GM23338 (cell line): Measurements from ENCODE around the gene NKAPL.

Experiments
- CREB1 ChIP-seq: fragments of 250-450 bp; sonication (Bioruptor Pico); IDR thresholded peaks from 2 replicates; pipeline ENCODE4 v1.5.0; 2020; ENCODE audit warnings: low read depth, mild to moderate bottlenecking, moderate library complexity
- CTCF ChIP-seq, 2 experiments: fragments of 200-600 bp in 1 of 2; sonication (generic) in 1 of 2; conservative IDR thresholded peaks; 2 replicates each; pipeline versions ENCODE4 v1.5.1 to v1.6.1; 2016 to 2017; ENCODE audit warnings: antibody characterized with exemption in 2 of 2, low read depth in 2 of 2, mild to moderate bottlenecking in 2 of 2, moderate library complexity in 1 of 2
- NANOG ChIP-seq: IDR thresholded peaks from 2 replicates; pipeline ENCODE4 v1.6.1; 2016; ENCODE audit warnings: antibody characterized with exemption, borderline replicate concordance
- POLR2AphosphoS5 ChIP-seq: IDR thresholded peaks from 2 replicates; pipeline ENCODE4 v1.6.1; 2016; ENCODE audit warnings: antibody characterized with exemption, low read depth

DNA sequence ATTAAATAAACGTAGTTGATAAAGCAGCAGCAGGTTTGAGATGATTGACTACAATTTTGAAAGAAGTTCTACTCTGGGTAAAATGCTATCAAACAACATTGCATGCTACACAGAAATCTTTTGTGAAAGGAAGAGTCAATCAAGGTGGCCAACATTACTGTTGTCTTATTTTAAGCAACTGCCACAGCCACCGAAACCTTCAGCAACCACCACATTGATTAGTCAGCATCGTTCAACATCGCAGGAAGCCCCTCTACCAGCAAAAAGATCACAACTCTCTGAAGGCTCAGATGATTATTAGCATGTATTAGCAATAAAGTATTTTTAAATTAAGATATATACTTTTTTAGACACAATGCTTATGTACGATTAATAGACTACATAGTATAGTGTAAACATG, 36.2 kb downstream of the NKAPL start:
- no peak for TF ChIP-seq NANOG
- no peak for TF ChIP-seq CTCF (conservative IDR thresholded peaks at IDR 0.05; ENCODE audit: low read depth in 2 of 2)
- no peak for TF ChIP-seq CREB1 (CRISPR knock-in tag)
- TF ChIP-seq POLR2AphosphoS5: no peak
